Stimulated activated CD8-positive, alpha-beta memory T cell treated with anti-CD3 and anti-CD28 coated beads, Interleukin-4, amount 100 ng/mL, for 1 hour (primary cell): Measurements from ENCODE around the gene ATG3.
"Not testable (repeated sequence)": the region's sequence is repeated elsewhere in the genome, so short reads cannot be mapped to it uniquely, and the experiment has no call there.

Experiments
- DNase-seq, 2 donors: peaks; one replicate each; pipeline ENCODE4 v3.0.0-alpha.2; 2020; ENCODE audit warnings: low read depth in 2 of 2, low spot score in 1 of 2

The ATG3 gene

GRCh38 chr3:112500621-112501020 is 61.1 kb downstream of the ATG3 start:
- DNase-seq: no peak

- no peak for DNase-seq
These were observed 62.6 kb downstream of the ATG3 start, which contains the start of gene BTLA for GRCh38 chr3:112498914-112499711. Gene BTLA (minus strand): TSS chr3:112499472. CDS start chr3:112499358, 114 bp downstream.

- DNase-seq: no peak
These were observed 63.7 kb downstream of the ATG3 start for GRCh38 chr3:112497897-112498548.

- no peak for DNase-seq
These were observed 65.2 kb downstream of the ATG3 start for GRCh38 chr3:112496366-112497067.

GRCh38 chr3:112494448-112494767 is 67.4 kb downstream of the ATG3 start:
- not testable (repeated sequence) for DNase-seq

GRCh38 chr3:112492124-112492523 is 69.6 kb downstream of the ATG3 start:
- no peak for DNase-seq

- DNase-seq: no peak
These were observed 70.4 kb downstream of the ATG3 start for GRCh38 chr3:112491373-112491772.

- DNase-seq: no peak
These were observed 71.9 kb downstream of the ATG3 start for GRCh38 chr3:112489674-112490479.

GRCh38 chr3:112486811-112487505 is 74.8 kb downstream of the ATG3 start:
- no peak for DNase-seq

- no peak for DNase-seq
These were observed 77.4 kb downstream of the ATG3 start for GRCh38 chr3:112484352-112484751.

- DNase-seq: no peak
These were observed 79.1 kb downstream of the ATG3 start for GRCh38 chr3:112482675-112483074.
